Body of pancreas (tissue), 4 donors: ENCODE data around the gene HEXIM2.

ENCODE experiments used
- POLR2A ChIP-seq, 3 donors: fragments of 450-650 bp; IDR thresholded peaks; one replicate each; pipeline ENCODE4 v1.6.1; 2016; ENCODE audit warnings: antibody characterized with exemption in 3 of 3, mild to moderate bottlenecking in 2 of 3
- TF ChIP-seq, protein P1 (sequence below), 7 experiments: fragments of 450-650 bp in 4 of 7; fragments of 200-600 bp in 3 of 7; sonication (generic) in 3 of 7; IDR thresholded peaks; one replicate each; pipeline ENCODE4 v1.5.1; 2016 to 2019; ENCODE audit warnings: antibody characterized with exemption in 7 of 7

DNA sequence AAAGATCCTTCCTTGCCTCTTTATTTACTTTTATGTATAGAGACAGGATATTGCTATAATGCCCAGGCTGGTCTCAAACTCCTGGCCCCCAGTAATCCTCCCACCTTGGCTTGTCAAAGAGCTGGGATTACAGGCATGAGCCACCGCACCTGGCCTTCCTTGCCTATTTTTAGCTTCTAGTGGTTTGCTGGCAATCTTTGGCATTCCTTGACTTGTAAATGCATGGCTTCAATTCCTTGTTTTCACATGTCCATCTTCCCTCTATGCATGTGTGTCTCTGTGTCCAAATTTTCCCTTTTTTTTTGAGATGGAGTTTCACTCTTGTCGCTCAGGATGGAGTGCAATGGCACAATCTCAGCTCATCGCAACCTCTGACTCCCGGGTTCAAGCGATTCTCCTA, 22.5 kb downstream of the HEXIM2 start:
- TF ChIP-seq, protein P1, sequence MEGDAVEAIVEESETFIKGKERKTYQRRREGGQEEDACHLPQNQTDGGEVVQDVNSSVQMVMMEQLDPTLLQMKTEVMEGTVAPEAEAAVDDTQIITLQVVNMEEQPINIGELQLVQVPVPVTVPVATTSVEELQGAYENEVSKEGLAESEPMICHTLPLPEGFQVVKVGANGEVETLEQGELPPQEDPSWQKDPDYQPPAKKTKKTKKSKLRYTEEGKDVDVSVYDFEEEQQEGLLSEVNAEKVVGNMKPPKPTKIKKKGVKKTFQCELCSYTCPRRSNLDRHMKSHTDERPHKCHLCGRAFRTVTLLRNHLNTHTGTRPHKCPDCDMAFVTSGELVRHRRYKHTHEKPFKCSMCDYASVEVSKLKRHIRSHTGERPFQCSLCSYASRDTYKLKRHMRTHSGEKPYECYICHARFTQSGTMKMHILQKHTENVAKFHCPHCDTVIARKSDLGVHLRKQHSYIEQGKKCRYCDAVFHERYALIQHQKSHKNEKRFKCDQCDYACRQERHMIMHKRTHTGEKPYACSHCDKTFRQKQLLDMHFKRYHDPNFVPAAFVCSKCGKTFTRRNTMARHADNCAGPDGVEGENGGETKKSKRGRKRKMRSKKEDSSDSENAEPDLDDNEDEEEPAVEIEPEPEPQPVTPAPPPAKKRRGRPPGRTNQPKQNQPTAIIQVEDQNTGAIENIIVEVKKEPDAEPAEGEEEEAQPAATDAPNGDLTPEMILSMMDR (IDR thresholded peaks at IDR 0.05): no peak
- no peak for TF ChIP-seq POLR2A (IDR thresholded peaks at IDR 0.05)
